Spleen (tissue), 11 donors: ENCODE data around the gene HOXC12. TPM values are rescaled to one million over a fixed set of nuclear protein-coding genes. Genes with fewer than 3 reads are reported as not detected.

Source experiments
- DNase-seq: peaks from one replicate; pipeline ENCODE4 v3.0.0-alpha.2; 2020
- H3K27ac ChIP-seq, 8 donors: fragments of 200-600 bp; sonication (generic) in 7 of 8; 1 replicate in 4 of 8; 2 replicates in 4 of 8; pipeline versions ENCODE4 v1.5.0 to v1.8.0; 2016 to 2021; ENCODE audit warnings: inconsistent platforms in 4 of 8, mild to moderate bottlenecking in 4 of 8, moderate library complexity in 1 of 8
- H3K27me3 ChIP-seq, 7 donors: fragments of 200-600 bp; sonication (generic) in 6 of 7; replicated peaks in 1 of 7; 1 replicate in 4 of 7; 2 replicates in 3 of 7; pipeline versions ENCODE4 v1.5.0 to v1.8.0; 2016 to 2021; ENCODE audit warnings: inconsistent platforms in 3 of 7, mild to moderate bottlenecking in 1 of 7
- H3K36me3 ChIP-seq, 6 donors: fragments of 200-600 bp; sonication (generic) in 5 of 6; 1 replicate in 4 of 6; 2 replicates in 2 of 6; pipeline versions ENCODE4 v1.5.0 to v1.8.0; 2016 to 2021; ENCODE audit warnings: inconsistent platforms in 2 of 6
- H3K4me1 ChIP-seq, 6 donors: fragments of 200-600 bp; sonication (generic) in 5 of 6; 1 replicate in 3 of 6; 2 replicates in 3 of 6; pipeline versions ENCODE4 v1.5.0 to v1.8.0; 2016 to 2021; ENCODE audit warnings: inconsistent platforms in 3 of 6
- H3K4me3 ChIP-seq, 8 donors: fragments of 200-600 bp; sonication (generic) in 7 of 8; 1 replicate in 4 of 8; 2 replicates in 4 of 8; pipeline versions ENCODE4 v1.5.0 to v1.8.0; 2016 to 2021; ENCODE audit warnings: inconsistent platforms in 4 of 8, mild to moderate bottlenecking in 4 of 8, moderate library complexity in 2 of 8
- H3K9me3 ChIP-seq, 8 donors: fragments of 200-600 bp; sonication (generic) in 7 of 8; 1 replicate in 4 of 8; 2 replicates in 4 of 8; pipeline versions ENCODE4 v1.5.0 to v1.8.0; 2016 to 2021; ENCODE audit warnings: inconsistent platforms in 4 of 8
- POLR2A ChIP-seq, 3 donors: fragments of 450-650 bp; IDR thresholded peaks; one replicate each; pipeline ENCODE4 v1.5.1; 2017; ENCODE audit warnings: antibody characterized with exemption in 3 of 3, mild to moderate bottlenecking in 1 of 3
- POLR2AphosphoS5 ChIP-seq, 3 donors: sonication (generic); formaldehyde crosslinking; IDR thresholded peaks; one replicate each; pipeline ENCODE4 v1.5.1; 2017; ENCODE audit warnings: antibody characterized with exemption in 3 of 3
- WGBS, 5 donors: extraction: QIAGEN DNeasy Blood & Tissue Kit in 3 of 5; methylation state at CpG; one replicate each; pipeline versions ENCODE4 v1.1.5 to v1.1.7; 2013 to 2018; 5-methylcytosine and 5-hydroxymethylcytosine counted together
- intact Hi-C: fragments of 100-400 bp; cut with DNase I; formaldehyde crosslinking; loops from one replicate; pipeline ENCODE4 v1.15.0; 2023; ENCODE audit warnings: low total_unique reads
- polyA plus RNA-seq, 3 donors: library from polyadenylated mRNA; stranded (reverse); fragments of 200-250 nt; gene quantifications; one replicate each; pipeline ENCODE4 v1.2.1, GENCODE V29; 2013
- total RNA-seq, 7 donors: library from RNA; depleted of rRNA in 3 of 7; stranded (reverse); fragments of >200 nt in 3 of 7; fragmentation: NEBNext Ultra II Directional in 4 of 7; extraction: Animal tissue kit (Norgen Biotek cat#: 25700) in 4 of 7; gene quantifications; one replicate each; pipeline versions ENCODE4 v1.1.0 to v1.2.1, GENCODE V29; 2016 to 2021
- TF ChIP-seq, protein P1 (sequence below), 11 experiments: fragments of 200-600 bp in 7 of 11; fragments of 450-650 bp in 4 of 11; sonication (generic) in 4 of 11; IDR thresholded peaks in 8 of 11; conservative IDR thresholded peaks in 3 of 11; 1 replicate in 7 of 11; 2 replicates in 4 of 11; pipeline versions ENCODE4 v1.4.0 to v1.8.0; 2016 to 2021; ENCODE audit warnings: antibody characterized with exemption in 11 of 11, inconsistent platforms in 4 of 11, mild to moderate bottlenecking in 1 of 11
- donor health status: healthy with polysubstance abuse.
- donor health status: DM: no; HTN: no; CAD: no; lungs with moderate emphysema.
- donor health status: DM: no; HTN: no; CAD: no.
- donor health status: Bipolar disorder and iron deficiency.
- donor health status: healthy.
- donor health status: DM: no; HTN: no; CAD: no.
- donor health status: DM: yes; HTN: yes; CAD: no.

The HOXC12 gene
- total and polyA plus RNA-seq, 10 donors: not detected

DNA sequence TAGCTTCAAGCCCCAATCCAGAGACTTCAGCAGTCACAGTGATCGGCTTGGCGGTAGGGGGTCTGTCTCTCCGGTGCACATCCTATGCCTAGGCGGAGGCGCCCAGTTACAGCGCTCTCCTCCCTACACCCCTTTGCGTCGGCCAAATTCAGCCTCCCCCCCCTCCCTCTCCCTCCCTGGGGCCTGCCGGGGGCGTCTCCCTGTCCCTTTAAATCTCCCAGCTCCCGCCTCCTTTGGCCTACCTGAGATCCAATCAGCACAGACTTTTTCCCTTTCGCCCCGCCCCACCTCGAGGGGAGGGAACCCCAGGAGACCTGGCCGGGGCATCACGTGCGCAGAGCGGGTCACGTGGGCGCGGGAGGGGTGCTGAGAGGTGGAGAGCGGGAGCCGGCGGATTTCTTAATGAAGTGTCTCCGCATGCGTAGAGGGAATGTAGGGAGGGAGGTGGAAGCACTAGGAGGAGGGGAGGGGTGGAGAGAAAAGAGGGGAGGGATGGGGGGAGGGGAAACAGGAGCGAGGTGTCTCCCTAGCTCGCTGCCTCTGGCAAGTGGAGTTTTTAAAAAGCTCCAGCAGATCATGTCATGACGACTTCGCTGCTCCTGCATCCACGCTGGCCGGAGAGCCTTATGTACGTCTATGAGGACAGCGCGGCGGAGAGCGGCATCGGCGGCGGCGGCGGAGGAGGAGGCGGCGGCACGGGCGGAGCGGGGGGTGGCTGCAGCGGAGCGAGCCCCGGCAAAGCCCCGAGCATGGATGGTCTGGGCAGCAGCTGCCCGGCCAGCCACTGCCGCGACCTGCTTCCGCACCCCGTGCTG, 16.2 kb upstream of the HOXC12 start, which contains the start of gene HOXC13:
Gene HOXC13 (plus strand): TSS at position 506 of the 815 bp plus-strand sequence. CDS start 76 bp downstream, at position 582.
- Histone ChIP-seq H3K4me3 (peak within 1 kb of the TSS in 1 of 8 donors; percentile 42), H3K4me1 (peaks cover 0 to 28% (median 14%) of the 10 kb centered on the region in 6 donors), H3K27me3 (peaks cover 16 to 100% (median 99%) of the 10 kb centered on the region in 7 donors), H3K9me3 (peaks cover 0 to 3% (median 0%) of the 10 kb centered on the region in 8 donors), H3K36me3 (no peaks in the 10 kb centered on the region), H3K27ac (no peak within 1 kb of the TSS)
- no peak for DNase-seq
- 8 to 13% (median 10%) methylated on average over 39 to 56 of the region's 56 CpGs for WGBS, 5 donors
- intact Hi-C loops: no loop called here
- TF ChIP-seq POLR2AphosphoS5 (IDR thresholded peaks at IDR 0.05): no peak
- TF ChIP-seq POLR2A (IDR thresholded peaks at IDR 0.05): no peak
- TF ChIP-seq, protein P1, sequence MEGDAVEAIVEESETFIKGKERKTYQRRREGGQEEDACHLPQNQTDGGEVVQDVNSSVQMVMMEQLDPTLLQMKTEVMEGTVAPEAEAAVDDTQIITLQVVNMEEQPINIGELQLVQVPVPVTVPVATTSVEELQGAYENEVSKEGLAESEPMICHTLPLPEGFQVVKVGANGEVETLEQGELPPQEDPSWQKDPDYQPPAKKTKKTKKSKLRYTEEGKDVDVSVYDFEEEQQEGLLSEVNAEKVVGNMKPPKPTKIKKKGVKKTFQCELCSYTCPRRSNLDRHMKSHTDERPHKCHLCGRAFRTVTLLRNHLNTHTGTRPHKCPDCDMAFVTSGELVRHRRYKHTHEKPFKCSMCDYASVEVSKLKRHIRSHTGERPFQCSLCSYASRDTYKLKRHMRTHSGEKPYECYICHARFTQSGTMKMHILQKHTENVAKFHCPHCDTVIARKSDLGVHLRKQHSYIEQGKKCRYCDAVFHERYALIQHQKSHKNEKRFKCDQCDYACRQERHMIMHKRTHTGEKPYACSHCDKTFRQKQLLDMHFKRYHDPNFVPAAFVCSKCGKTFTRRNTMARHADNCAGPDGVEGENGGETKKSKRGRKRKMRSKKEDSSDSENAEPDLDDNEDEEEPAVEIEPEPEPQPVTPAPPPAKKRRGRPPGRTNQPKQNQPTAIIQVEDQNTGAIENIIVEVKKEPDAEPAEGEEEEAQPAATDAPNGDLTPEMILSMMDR (IDR thresholded peaks at IDR 0.05 in 8 of 11, conservative IDR thresholded peaks at IDR 0.05 in 3 of 11): no peak

DNA sequence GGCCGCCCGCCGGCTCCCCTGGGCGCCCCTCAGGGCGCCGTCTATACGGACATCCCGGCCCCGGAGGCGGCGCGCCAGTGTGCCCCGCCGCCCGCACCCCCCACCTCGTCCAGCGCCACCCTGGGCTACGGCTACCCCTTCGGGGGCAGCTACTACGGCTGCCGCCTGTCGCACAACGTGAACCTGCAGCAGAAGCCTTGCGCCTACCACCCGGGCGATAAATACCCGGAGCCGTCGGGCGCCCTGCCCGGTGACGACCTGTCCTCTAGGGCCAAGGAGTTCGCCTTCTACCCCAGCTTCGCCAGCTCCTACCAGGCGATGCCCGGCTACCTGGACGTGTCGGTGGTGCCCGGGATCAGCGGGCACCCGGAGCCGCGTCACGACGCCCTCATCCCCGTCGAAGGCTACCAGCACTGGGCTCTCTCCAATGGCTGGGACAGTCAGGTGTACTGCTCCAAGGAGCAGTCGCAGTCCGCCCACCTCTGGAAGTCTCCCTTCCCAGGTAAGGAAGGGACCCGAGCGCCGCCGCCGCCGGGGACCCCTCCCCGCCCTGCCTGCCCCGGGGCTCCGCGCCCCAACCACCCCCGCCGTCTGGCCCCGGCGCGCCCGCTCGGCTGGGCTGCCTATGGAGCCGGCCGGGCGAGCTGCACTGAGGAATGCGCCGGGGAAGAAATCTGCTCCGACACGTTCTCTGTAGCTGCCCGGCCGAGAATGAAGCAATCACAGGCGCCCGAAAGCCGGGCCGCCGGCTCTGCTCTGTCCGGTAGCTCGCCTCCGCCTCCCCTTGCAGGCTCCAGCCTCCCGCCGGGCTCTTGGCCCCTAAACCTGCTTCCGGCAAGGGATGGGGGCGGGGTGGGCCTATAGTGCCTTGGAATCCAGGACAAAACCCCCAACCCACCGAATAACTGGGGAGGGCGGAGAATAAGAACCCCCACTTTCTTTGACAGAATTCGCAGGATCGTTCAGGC, 15.3 kb upstream of the HOXC12 start:
- no peak for DNase-seq
- TF ChIP-seq POLR2A (IDR thresholded peaks at IDR 0.05): no peak
- TF ChIP-seq, protein P1 (IDR thresholded peaks at IDR 0.05 in 8 of 11, conservative IDR thresholded peaks at IDR 0.05 in 3 of 11): no peak
- TF ChIP-seq POLR2AphosphoS5 (IDR thresholded peaks at IDR 0.05): no peak
- 6 to 12% (median 9%) methylated on average over 31 to 91 of the region's 91 CpGs for WGBS, 5 donors
- H3K36me3 ChIP-seq: no peaks in the 10 kb centered on the region
- peak overlapping the region in 1 of 8 donors; percentile 42 for H3K4me3 ChIP-seq
- no peak overlapping the region for H3K27ac ChIP-seq
- peaks cover 0 to 3% (median 0%) of the 10 kb centered on the region in 8 donors for H3K9me3 ChIP-seq
- peaks cover 14 to 100% (median 99%) of the 10 kb centered on the region in 7 donors for H3K27me3 ChIP-seq
- H3K4me1 ChIP-seq: peaks cover 0 to 28% (median 14%) of the 10 kb centered on the region in 6 donors
- intact Hi-C loops: no loop called here

DNA sequence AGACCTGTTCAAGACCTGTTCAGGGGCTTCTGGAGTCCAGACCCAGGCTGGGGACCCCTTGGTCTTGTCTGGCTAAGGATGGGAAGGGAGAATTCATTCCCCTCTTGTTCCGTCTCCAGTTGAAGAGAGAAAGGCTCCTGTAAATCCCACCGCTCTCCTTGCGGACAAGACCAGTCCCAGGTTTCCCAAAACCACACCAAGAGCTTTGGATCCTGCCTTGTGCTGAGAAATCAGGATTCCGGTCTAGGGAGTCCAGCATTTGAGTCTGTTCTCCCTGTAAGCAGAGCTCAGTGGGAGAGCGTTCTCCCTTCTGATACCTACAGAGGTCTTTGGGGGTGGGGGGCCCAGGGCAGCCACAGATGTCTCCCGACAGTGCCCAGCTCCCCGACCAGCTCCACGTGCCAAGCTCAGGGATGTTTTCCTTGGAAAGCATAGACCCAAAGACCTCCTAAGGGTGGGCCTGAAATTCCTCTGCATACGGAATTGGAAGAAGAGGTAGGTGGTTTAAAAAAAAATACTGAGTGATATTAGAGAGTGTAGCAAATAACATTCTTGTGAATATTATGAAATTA, 14.2 kb upstream of the HOXC12 start:
- TF ChIP-seq, protein P1 (IDR thresholded peaks at IDR 0.05 in 8 of 11, conservative IDR thresholded peaks at IDR 0.05 in 3 of 11): no peak
- TF ChIP-seq POLR2A (IDR thresholded peaks at IDR 0.05) (no peak), POLR2AphosphoS5 (IDR thresholded peaks at IDR 0.05) (no peak)
- no peak for DNase-seq
- H3K27ac ChIP-seq: no peak overlapping the region
- H3K27me3 ChIP-seq: peaks cover 12 to 100% (median 99%) of the 10 kb centered on the region in 7 donors
- H3K36me3 ChIP-seq: no peaks in the 10 kb centered on the region
- intact Hi-C loops: no loop called here
- no peak overlapping the region for H3K4me3 ChIP-seq
- 10 to 14% (median 10%) methylated on average over 9 of the region's 9 CpGs for WGBS, 5 donors
- peaks cover 0 to 29% (median 10%) of the 10 kb centered on the region in 6 donors for H3K4me1 ChIP-seq
- peaks cover 0 to 3% (median 0%) of the 10 kb centered on the region in 8 donors for H3K9me3 ChIP-seq
